Chondrocyte (in vitro differentiated cells): Measurements from ENCODE around the gene MTUS2. TPM values are rescaled to one million over a fixed set of nuclear protein-coding genes. Genes with fewer than 3 reads are reported as not detected.

Source experiments
- DNase-seq: peaks from one replicate; pipeline ENCODE4 v3.0.0; 2021; ENCODE audit warnings: mixed read lengths, low spot score
- H3K27ac Mint-ChIP-seq: one replicate; pipeline ENCODE4 v1.8.0; 2021; ENCODE audit warnings: mild to moderate bottlenecking, moderate library complexity, mixed read lengths; ENCODE audit not compliant: unreplicated experiment
- H3K27me3 Mint-ChIP-seq: 2 replicates; pipeline ENCODE4 v1.8.0; 2021; ENCODE audit warnings: low read depth, mixed read lengths
- H3K36me3 Mint-ChIP-seq: 2 replicates; pipeline ENCODE4 v1.8.0; 2021; ENCODE audit warnings: low read depth, mixed read lengths
- H3K4me1 Mint-ChIP-seq: 2 replicates; pipeline ENCODE4 v1.8.0; 2021; ENCODE audit warnings: low read depth, mild to moderate bottlenecking, mixed read lengths
- H3K4me3 Mint-ChIP-seq: one replicate; pipeline ENCODE4 v1.8.0; 2021; ENCODE audit warnings: mild to moderate bottlenecking, moderate library complexity, mixed read lengths; ENCODE audit not compliant: unreplicated experiment
- H3K9me3 Mint-ChIP-seq: 2 replicates; pipeline ENCODE4 v1.8.0; 2021; ENCODE audit warnings: low read depth, mixed read lengths
- CTCF ChIP-seq: fragments of 200-600 bp; sonication (generic); IDR thresholded peaks from 2 replicates; pipeline ENCODE4 v1.5.0; 2021; ENCODE audit warnings: antibody characterized with exemption, mild to moderate bottlenecking, moderate library complexity
- total RNA-seq: library from RNA; stranded (reverse); gene quantifications from 3 replicates; pipeline ENCODE4 v1.2.1, GENCODE V29; 2021

Gene MTUS2
- total RNA-seq, 1 donor from 2014 or later, result 1.2 TPM

- Mint-ChIP-seq H3K9me3 (peaks cover 3% of the 10 kb centered on the region), H3K4me1 (peaks cover 50% of the 10 kb centered on the region), H3K36me3 (peaks cover 46% of the 10 kb centered on the region), H3K27me3 (no peaks in the 10 kb centered on the region), H3K27ac (peak overlapping the region; percentile 36), H3K4me3 (no peak overlapping the region)
- TF ChIP-seq CTCF, result no peak
- DNase-seq, result no peak
Observed at GRCh38 chr13:29524641-29525040, 704.5 kb downstream of the MTUS2 start.

- DNase-seq, result no peak
- TF ChIP-seq CTCF, result no peak
- Mint-ChIP-seq H3K9me3 (peaks cover 3% of the 10 kb centered on the region), H3K4me3 (no peak overlapping the region), H3K4me1 (peaks cover 49% of the 10 kb centered on the region), H3K36me3 (peaks cover 42% of the 10 kb centered on the region), H3K27me3 (no peaks in the 10 kb centered on the region), H3K27ac (no peak overlapping the region)
Observed at GRCh38 chr13:29525757-29526156, 705.6 kb downstream of the MTUS2 start.

- no peak for TF ChIP-seq CTCF
- H3K27me3 Mint-ChIP-seq, result no peaks in the 10 kb centered on the region
- peaks cover 38% of the 10 kb centered on the region for H3K36me3 Mint-ChIP-seq
- peaks cover 3% of the 10 kb centered on the region for H3K9me3 Mint-ChIP-seq
- H3K4me3 Mint-ChIP-seq, result no peak overlapping the region
- H3K4me1 Mint-ChIP-seq, result peaks cover 48% of the 10 kb centered on the region
- no peak for DNase-seq
- no peak overlapping the region for H3K27ac Mint-ChIP-seq
Observed at GRCh38 chr13:29526741-29527140, 706.6 kb downstream of the MTUS2 start.

- peaks cover 33% of the 10 kb centered on the region for H3K36me3 Mint-ChIP-seq
- H3K4me3 Mint-ChIP-seq, result no peak overlapping the region
- H3K27ac Mint-ChIP-seq, result no peak overlapping the region
- no peak for DNase-seq
- TF ChIP-seq CTCF, result no peak
- no peaks in the 10 kb centered on the region for H3K9me3 Mint-ChIP-seq
- H3K4me1 Mint-ChIP-seq, result peaks cover 48% of the 10 kb centered on the region
- H3K27me3 Mint-ChIP-seq, result no peaks in the 10 kb centered on the region
Observed at GRCh38 chr13:29527511-29527910, 707.4 kb downstream of the MTUS2 start.

- Mint-ChIP-seq H3K27me3 (no peaks in the 10 kb centered on the region), H3K27ac (no peak overlapping the region), H3K36me3 (peaks cover 34% of the 10 kb centered on the region), H3K9me3 (no peaks in the 10 kb centered on the region), H3K4me1 (peaks cover 48% of the 10 kb centered on the region), H3K4me3 (no peak overlapping the region)
- no peak for TF ChIP-seq CTCF
- DNase-seq, result no peak
Observed at GRCh38 chr13:29527916-29528315, 707.8 kb downstream of the MTUS2 start.
